OCI-LY1 (cell line): ENCODE measurements around the gene TUBA3C.

Source experiments
- EZH2 ChIP-seq: fragments of 200-600 bp; sonication (generic), shearing (Covaris generic); IDR thresholded peaks from 2 replicates; pipeline ENCODE4 v1.8.0; 2017; ENCODE audit warnings: borderline replicate concordance, mixed run types, mild to moderate bottlenecking, antibody characterized with exemption, low read length, moderate library complexity, mixed read lengths
- TF ChIP-seq, protein P1 (sequence below): fragments of 200-600 bp; sonication (generic), shearing (Covaris generic); IDR thresholded peaks from 2 replicates; pipeline ENCODE4 v1.5.1; 2017; ENCODE audit warnings: mild to moderate bottlenecking, antibody characterized with exemption, low read length, moderate library complexity, mixed read lengths

DNA sequence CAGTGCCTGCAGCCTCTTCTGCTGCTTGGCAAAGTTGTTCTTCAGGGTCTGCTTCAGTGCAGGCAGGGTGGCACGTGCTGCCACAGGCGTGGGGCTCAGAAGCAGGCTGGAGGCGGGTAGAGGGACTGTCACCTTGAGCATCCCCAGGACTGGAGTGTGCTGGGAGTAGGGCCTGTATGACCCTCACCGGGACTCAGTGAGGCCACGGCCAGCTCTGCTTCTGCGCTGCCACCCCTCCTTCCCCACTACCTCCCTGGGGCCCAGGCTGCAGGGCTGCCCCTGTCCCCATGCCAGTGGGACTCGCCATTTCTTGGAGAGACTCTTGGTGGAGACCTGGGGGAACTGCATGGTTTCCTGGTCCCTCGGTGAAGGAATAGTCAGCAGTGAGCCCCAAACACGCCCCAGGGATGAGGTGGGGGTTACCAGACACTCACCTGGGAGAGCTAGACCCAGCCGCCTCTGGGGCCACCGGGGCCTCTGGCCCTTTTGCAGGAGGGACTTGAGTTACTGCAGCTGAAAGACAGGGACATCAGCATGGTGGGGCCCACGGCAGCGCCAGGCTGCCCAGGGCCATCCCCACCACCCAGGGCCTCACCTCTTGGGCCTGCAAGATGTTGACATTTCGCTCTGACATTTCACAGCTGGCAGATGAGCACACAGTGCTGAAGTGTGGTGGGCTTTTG, 29.9 kb downstream of the TUBA3C start:
- no peak for TF ChIP-seq EZH2
- TF ChIP-seq, protein P1, sequence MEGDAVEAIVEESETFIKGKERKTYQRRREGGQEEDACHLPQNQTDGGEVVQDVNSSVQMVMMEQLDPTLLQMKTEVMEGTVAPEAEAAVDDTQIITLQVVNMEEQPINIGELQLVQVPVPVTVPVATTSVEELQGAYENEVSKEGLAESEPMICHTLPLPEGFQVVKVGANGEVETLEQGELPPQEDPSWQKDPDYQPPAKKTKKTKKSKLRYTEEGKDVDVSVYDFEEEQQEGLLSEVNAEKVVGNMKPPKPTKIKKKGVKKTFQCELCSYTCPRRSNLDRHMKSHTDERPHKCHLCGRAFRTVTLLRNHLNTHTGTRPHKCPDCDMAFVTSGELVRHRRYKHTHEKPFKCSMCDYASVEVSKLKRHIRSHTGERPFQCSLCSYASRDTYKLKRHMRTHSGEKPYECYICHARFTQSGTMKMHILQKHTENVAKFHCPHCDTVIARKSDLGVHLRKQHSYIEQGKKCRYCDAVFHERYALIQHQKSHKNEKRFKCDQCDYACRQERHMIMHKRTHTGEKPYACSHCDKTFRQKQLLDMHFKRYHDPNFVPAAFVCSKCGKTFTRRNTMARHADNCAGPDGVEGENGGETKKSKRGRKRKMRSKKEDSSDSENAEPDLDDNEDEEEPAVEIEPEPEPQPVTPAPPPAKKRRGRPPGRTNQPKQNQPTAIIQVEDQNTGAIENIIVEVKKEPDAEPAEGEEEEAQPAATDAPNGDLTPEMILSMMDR = no peak
